ENCODE results near the gene SMG1. TPM values are rescaled to one million over a fixed set of nuclear protein-coding genes. Genes with fewer than 3 reads are reported as not detected.

The SMG1 gene
- total and polyA plus RNA-seq, 2 of the 13 experiments (the other 11 are each of a cell fraction or from before 2014, with no cell fraction given), result 48.7 to 53.7 TPM

GRCh38 chr16:18788828-18789514 is 137.2 kb downstream of the SMG1 start (continued):
- TF ChIP-seq ZSCAN21 (CRISPR knock-in tag; IDR thresholded peaks at IDR 0.05; ENCODE audit: borderline replicate concordance) (no peak), MTA3 (CRISPR knock-in tag; IDR thresholded peaks at IDR 0.05) (no peak), MIER3 (CRISPR knock-in tag; IDR thresholded peaks at IDR 0.05; ENCODE audit: borderline replicate concordance) (no peak), POGZ (CRISPR knock-in tag; IDR thresholded peaks at IDR 0.05) (no peak), FLYWCH1 (CRISPR knock-in tag; IDR thresholded peaks at IDR 0.05) (no peak), FOXA3 (CRISPR knock-in tag; IDR thresholded peaks at IDR 0.05) (0 out of 2 replicates have a peak, but pooled peaks have one; percentile 9), HMGA1 (CRISPR knock-in tag; conservative IDR thresholded peaks at IDR 0.05) (no peak), ARHGAP35 (CRISPR knock-in tag; IDR thresholded peaks at IDR 0.05; ENCODE audit: borderline replicate concordance) (no peak)
- TF ChIP-seq, protein P1, sequence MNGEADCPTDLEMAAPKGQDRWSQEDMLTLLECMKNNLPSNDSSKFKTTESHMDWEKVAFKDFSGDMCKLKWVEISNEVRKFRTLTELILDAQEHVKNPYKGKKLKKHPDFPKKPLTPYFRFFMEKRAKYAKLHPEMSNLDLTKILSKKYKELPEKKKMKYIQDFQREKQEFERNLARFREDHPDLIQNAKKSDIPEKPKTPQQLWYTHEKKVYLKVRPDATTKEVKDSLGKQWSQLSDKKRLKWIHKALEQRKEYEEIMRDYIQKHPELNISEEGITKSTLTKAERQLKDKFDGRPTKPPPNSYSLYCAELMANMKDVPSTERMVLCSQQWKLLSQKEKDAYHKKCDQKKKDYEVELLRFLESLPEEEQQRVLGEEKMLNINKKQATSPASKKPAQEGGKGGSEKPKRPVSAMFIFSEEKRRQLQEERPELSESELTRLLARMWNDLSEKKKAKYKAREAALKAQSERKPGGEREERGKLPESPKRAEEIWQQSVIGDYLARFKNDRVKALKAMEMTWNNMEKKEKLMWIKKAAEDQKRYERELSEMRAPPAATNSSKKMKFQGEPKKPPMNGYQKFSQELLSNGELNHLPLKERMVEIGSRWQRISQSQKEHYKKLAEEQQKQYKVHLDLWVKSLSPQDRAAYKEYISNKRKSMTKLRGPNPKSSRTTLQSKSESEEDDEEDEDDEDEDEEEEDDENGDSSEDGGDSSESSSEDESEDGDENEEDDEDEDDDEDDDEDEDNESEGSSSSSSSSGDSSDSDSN (CRISPR knock-in tag; IDR thresholded peaks at IDR 0.05), result no peak
- TF ChIP-seq, protein P2, sequence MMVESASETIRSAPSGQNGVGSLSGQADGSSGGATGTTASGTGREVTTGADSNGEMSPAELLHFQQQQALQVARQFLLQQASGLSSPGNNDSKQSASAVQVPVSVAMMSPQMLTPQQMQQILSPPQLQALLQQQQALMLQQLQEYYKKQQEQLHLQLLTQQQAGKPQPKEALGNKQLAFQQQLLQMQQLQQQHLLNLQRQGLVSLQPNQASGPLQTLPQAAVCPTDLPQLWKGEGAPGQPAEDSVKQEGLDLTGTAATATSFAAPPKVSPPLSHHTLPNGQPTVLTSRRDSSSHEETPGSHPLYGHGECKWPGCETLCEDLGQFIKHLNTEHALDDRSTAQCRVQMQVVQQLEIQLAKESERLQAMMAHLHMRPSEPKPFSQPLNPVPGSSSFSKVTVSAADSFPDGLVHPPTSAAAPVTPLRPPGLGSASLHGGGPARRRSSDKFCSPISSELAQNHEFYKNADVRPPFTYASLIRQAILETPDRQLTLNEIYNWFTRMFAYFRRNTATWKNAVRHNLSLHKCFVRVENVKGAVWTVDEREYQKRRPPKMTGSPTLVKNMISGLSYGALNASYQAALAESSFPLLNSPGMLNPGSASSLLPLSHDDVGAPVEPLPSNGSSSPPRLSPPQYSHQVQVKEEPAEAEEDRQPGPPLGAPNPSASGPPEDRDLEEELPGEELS (CRISPR knock-in tag; IDR thresholded peaks at IDR 0.05), result no peak
- TF ChIP-seq, protein P3, sequence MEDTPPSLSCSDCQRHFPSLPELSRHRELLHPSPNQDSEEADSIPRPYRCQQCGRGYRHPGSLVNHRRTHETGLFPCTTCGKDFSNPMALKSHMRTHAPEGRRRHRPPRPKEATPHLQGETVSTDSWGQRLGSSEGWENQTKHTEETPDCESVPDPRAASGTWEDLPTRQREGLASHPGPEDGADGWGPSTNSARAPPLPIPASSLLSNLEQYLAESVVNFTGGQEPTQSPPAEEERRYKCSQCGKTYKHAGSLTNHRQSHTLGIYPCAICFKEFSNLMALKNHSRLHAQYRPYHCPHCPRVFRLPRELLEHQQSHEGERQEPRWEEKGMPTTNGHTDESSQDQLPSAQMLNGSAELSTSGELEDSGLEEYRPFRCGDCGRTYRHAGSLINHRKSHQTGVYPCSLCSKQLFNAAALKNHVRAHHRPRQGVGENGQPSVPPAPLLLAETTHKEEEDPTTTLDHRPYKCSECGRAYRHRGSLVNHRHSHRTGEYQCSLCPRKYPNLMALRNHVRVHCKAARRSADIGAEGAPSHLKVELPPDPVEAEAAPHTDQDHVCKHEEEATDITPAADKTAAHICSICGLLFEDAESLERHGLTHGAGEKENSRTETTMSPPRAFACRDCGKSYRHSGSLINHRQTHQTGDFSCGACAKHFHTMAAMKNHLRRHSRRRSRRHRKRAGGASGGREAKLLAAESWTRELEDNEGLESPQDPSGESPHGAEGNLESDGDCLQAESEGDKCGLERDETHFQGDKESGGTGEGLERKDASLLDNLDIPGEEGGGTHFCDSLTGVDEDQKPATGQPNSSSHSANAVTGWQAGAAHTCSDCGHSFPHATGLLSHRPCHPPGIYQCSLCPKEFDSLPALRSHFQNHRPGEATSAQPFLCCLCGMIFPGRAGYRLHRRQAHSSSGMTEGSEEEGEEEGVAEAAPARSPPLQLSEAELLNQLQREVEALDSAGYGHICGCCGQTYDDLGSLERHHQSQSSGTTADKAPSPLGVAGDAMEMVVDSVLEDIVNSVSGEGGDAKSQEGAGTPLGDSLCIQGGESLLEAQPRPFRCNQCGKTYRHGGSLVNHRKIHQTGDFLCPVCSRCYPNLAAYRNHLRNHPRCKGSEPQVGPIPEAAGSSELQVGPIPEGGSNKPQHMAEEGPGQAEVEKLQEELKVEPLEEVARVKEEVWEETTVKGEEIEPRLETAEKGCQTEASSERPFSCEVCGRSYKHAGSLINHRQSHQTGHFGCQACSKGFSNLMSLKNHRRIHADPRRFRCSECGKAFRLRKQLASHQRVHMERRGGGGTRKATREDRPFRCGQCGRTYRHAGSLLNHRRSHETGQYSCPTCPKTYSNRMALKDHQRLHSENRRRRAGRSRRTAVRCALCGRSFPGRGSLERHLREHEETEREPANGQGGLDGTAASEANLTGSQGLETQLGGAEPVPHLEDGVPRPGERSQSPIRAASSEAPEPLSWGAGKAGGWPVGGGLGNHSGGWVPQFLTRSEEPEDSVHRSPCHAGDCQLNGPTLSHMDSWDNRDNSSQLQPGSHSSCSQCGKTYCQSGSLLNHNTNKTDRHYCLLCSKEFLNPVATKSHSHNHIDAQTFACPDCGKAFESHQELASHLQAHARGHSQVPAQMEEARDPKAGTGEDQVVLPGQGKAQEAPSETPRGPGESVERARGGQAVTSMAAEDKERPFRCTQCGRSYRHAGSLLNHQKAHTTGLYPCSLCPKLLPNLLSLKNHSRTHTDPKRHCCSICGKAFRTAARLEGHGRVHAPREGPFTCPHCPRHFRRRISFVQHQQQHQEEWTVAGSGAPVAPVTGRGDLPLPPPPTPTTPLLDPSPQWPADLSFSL (CRISPR knock-in tag; IDR thresholded peaks at IDR 0.05), result no peak
- TF ChIP-seq, protein P4, sequence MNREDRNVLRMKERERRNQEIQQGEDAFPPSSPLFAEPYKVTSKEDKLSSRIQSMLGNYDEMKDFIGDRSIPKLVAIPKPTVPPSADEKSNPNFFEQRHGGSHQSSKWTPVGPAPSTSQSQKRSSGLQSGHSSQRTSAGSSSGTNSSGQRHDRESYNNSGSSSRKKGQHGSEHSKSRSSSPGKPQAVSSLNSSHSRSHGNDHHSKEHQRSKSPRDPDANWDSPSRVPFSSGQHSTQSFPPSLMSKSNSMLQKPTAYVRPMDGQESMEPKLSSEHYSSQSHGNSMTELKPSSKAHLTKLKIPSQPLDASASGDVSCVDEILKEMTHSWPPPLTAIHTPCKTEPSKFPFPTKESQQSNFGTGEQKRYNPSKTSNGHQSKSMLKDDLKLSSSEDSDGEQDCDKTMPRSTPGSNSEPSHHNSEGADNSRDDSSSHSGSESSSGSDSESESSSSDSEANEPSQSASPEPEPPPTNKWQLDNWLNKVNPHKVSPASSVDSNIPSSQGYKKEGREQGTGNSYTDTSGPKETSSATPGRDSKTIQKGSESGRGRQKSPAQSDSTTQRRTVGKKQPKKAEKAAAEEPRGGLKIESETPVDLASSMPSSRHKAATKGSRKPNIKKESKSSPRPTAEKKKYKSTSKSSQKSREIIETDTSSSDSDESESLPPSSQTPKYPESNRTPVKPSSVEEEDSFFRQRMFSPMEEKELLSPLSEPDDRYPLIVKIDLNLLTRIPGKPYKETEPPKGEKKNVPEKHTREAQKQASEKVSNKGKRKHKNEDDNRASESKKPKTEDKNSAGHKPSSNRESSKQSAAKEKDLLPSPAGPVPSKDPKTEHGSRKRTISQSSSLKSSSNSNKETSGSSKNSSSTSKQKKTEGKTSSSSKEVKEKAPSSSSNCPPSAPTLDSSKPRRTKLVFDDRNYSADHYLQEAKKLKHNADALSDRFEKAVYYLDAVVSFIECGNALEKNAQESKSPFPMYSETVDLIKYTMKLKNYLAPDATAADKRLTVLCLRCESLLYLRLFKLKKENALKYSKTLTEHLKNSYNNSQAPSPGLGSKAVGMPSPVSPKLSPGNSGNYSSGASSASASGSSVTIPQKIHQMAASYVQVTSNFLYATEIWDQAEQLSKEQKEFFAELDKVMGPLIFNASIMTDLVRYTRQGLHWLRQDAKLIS (CRISPR knock-in tag; IDR thresholded peaks at IDR 0.05), result peak; percentile 6; the same call in 1 of the 2 replicates
- TF ChIP-seq, protein P5, sequence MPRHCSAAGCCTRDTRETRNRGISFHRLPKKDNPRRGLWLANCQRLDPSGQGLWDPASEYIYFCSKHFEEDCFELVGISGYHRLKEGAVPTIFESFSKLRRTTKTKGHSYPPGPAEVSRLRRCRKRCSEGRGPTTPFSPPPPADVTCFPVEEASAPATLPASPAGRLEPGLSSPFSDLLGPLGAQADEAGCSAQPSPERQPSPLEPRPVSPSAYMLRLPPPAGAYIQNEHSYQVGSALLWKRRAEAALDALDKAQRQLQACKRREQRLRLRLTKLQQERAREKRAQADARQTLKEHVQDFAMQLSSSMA (CRISPR knock-in tag; IDR thresholded peaks at IDR 0.05), result no peak
